SK-N-SH (cell line): ENCODE results near the gene DDX19B. TPM values are rescaled to one million over a fixed set of nuclear protein-coding genes. Genes with fewer than 3 reads are reported as not detected.

Experiments used
- CTCF ChIA-PET: fragments of 300-600, 350-600 bp; formaldehyde crosslinking; extraction: SDS; loops from one replicate; lab custom pipeline; 2021; lab: Yijun Ruan, JAX
- POLR2A ChIA-PET: fragments of 350-600 bp; sonication (Branson Sonifier 250); formaldehyde crosslinking; extraction: SDS; loops from one replicate; lab custom pipeline; 2020; ENCODE audit warnings: antibody characterized with exemption, inconsistent platforms; lab: Yijun Ruan, JAX
- DNase-seq: peaks from one replicate; pipeline ENCODE4 v3.0.0; 2012
- H2AFZ ChIP-seq: fragments of 200-600 bp; sonication (generic); 2 replicates; pipeline ENCODE4 v1.8.1; 2016; ENCODE audit warnings: antibody characterized with exemption, mild to moderate bottlenecking, low read depth
- H3F3A ChIP-seq: fragments of 200-600 bp; sonication (generic); replicated peaks from 2 replicates; pipeline ENCODE3; 2016; ENCODE audit warnings: antibody characterized with exemption, mild to moderate bottlenecking; ENCODE audit not compliant: insufficient read depth
- H3K27ac ChIP-seq, 2 experiments: fragments of 200-500 bp in 1 of 2; fragments of 200-600 bp in 1 of 2; sonication (Bioruptor generic) in 1 of 2; sonication (generic), shearing (Covaris generic) in 1 of 2; 2 replicates each; pipeline versions ENCODE4 v1.5.1 to v1.6.1; 2014 to 2016; ENCODE audit warnings: low read depth in 2 of 2, inconsistent platforms in 1 of 2, low read length in 1 of 2, mild to moderate bottlenecking in 1 of 2, mixed read lengths in 1 of 2
- H3K27me3 ChIP-seq: fragments of 200-600 bp; sonication (generic), shearing (Covaris generic); 2 replicates; pipeline ENCODE4 v1.6.1; 2016; ENCODE audit warnings: mixed run types; ENCODE audit not compliant: insufficient read depth
- H3K36me3 ChIP-seq, 2 experiments: fragments of 200-500 bp in 1 of 2; fragments of 200-600 bp in 1 of 2; sonication (Bioruptor generic) in 1 of 2; sonication (generic) in 1 of 2; replicated peaks in 1 of 2; 2 replicates each; pipeline versions ENCODE3 to v1.5.1; 2014 to 2016; ENCODE audit warnings: low read length in 1 of 2, mild to moderate bottlenecking in 1 of 2; ENCODE audit not compliant: insufficient read depth in 2 of 2, control insufficient read depth in 1 of 2
- H3K4me1 ChIP-seq, 2 experiments: fragments of 200-500 bp in 1 of 2; fragments of 200-600 bp in 1 of 2; sonication (Bioruptor generic) in 1 of 2; sonication (generic), shearing (Covaris generic) in 1 of 2; 2 replicates each; pipeline versions ENCODE4 v1.5.1 to v1.6.1; 2014 to 2016; ENCODE audit warnings: low read depth in 1 of 2, low read length in 1 of 2, mixed run types in 1 of 2; ENCODE audit not compliant: insufficient read depth in 2 of 2, control insufficient read depth in 1 of 2
- H3K4me2 ChIP-seq: fragments of 200-600 bp; sonication (generic), shearing (Covaris generic); 2 replicates; pipeline ENCODE4 v1.6.1; 2017; ENCODE audit warnings: mixed run types
- H3K4me3 ChIP-seq, 2 experiments: fragments of 200-500 bp in 1 of 2; fragments of 200-600 bp in 1 of 2; sonication (Bioruptor generic) in 1 of 2; sonication (generic), shearing (Covaris generic) in 1 of 2; 2 replicates each; pipeline versions ENCODE4 v1.5.1 to v1.8.1; 2014 to 2016; ENCODE audit warnings: low read depth in 2 of 2, inconsistent platforms in 1 of 2, low read length in 1 of 2, mild to moderate bottlenecking in 1 of 2, mixed read lengths in 1 of 2, moderate library complexity in 1 of 2
- H3K79me2 ChIP-seq: fragments of 200-600 bp; sonication (generic); 2 replicates; pipeline ENCODE4 v1.8.1; 2017; ENCODE audit warnings: mild to moderate bottlenecking; ENCODE audit not compliant: insufficient read depth
- H3K9ac ChIP-seq: fragments of 200-600 bp; sonication (generic); 2 replicates; pipeline ENCODE4 v1.6.1; 2017; ENCODE audit warnings: mixed run types
- H3K9me2 ChIP-seq: fragments of 200-600 bp; sonication (generic); 2 replicates; pipeline ENCODE4 v1.6.1; 2017; ENCODE audit warnings: mixed run types
- H3K9me3 ChIP-seq: fragments of 200-600 bp; sonication (generic); 2 replicates; pipeline ENCODE4 v1.6.1; 2017; ENCODE audit warnings: mixed run types, mild to moderate bottlenecking, moderate library complexity
- H4K20me1 ChIP-seq: fragments of 200-600 bp; sonication (generic); 2 replicates; pipeline ENCODE4 v1.6.1; 2017; ENCODE audit warnings: mild to moderate bottlenecking, mixed run types; ENCODE audit not compliant: insufficient read depth
- CHD2 ChIP-seq: fragments of 150-350 bp; IDR thresholded peaks from 2 replicates; pipeline ENCODE4 v1.6.1; 2018; ENCODE audit warnings: low read length; ENCODE audit not compliant: partially characterized antibody
- ELF1 ChIP-seq: IDR thresholded peaks from 2 replicates; pipeline ENCODE4 v1.4.0; 2012
- FOSL2 ChIP-seq: IDR thresholded peaks from 2 replicates; pipeline ENCODE4 v1.4.0; 2012; ENCODE audit warnings: low read depth, mild to moderate bottlenecking, moderate library complexity, borderline replicate concordance
- GABPA ChIP-seq: IDR thresholded peaks from 2 replicates; pipeline ENCODE4 v1.4.0; 2012; ENCODE audit warnings: low read depth, mild to moderate bottlenecking
- JUND ChIP-seq: IDR thresholded peaks from 2 replicates; pipeline ENCODE4 v1.4.0; 2012
- MEF2A ChIP-seq: IDR thresholded peaks from 2 replicates; pipeline ENCODE4 v1.4.0; 2012; ENCODE audit warnings: low read depth, borderline replicate concordance
- MXI1 ChIP-seq: IDR thresholded peaks from 2 replicates; pipeline ENCODE4 v1.6.1; 2012; ENCODE audit warnings: mild to moderate bottlenecking, low read depth, low read length, improper control_type of control experiment
- NFIC ChIP-seq: IDR thresholded peaks from 2 replicates; pipeline ENCODE4 v1.4.0; 2012; ENCODE audit warnings: borderline replicate concordance
- RAD21 ChIP-seq: IDR thresholded peaks from 2 replicates; pipeline ENCODE4 v1.6.1; 2012; ENCODE audit warnings: mild to moderate bottlenecking, low read length
- SIN3A ChIP-seq: IDR thresholded peaks from 2 replicates; pipeline ENCODE4 v1.6.1; 2012; ENCODE audit warnings: low read depth, mild to moderate bottlenecking, low read length, moderate library complexity, borderline replicate concordance
- SMC3 ChIP-seq: IDR thresholded peaks from 2 replicates; pipeline ENCODE4 v1.6.1; 2012; ENCODE audit warnings: low read depth, low read length, improper control_type of control experiment
- TEAD4 ChIP-seq: IDR thresholded peaks from 2 replicates; pipeline ENCODE4 v1.4.0; 2012; ENCODE audit warnings: mild to moderate bottlenecking, borderline replicate concordance; ENCODE audit not compliant: insufficient read depth
- YY1 ChIP-seq: IDR thresholded peaks from 2 replicates; pipeline ENCODE4 v1.4.0; 2012; ENCODE audit warnings: low read depth, mild to moderate bottlenecking
- WGBS: methylation state at CpG from one replicate; pipeline ENCODE4 v1.1.6; 2017; ENCODE audit warnings: low lambda C conversion rate; 5-methylcytosine and 5-hydroxymethylcytosine counted together
- polyA plus RNA-seq, 3 experiments: library from polyadenylated mRNA; depleted of rRNA; stranded (reverse); fragments of >200 nt; gene quantifications; 2 replicates each; pipeline ENCODE4 v1.2.3, GENCODE V29; 2012
- TF ChIP-seq, protein P1 (sequence below): fragments of 150-350 bp; IDR thresholded peaks from 2 replicates; pipeline ENCODE4 v1.6.1; 2016; ENCODE audit warnings: mild to moderate bottlenecking, low read depth, low read length
- TF ChIP-seq, protein P2 (sequence below): IDR thresholded peaks from 2 replicates; pipeline ENCODE4 v1.6.1; 2012; ENCODE audit warnings: mild to moderate bottlenecking, low read depth, low read length, moderate library complexity
- TF ChIP-seq, protein P3 (sequence below): IDR thresholded peaks from 2 replicates; pipeline ENCODE4 v1.4.0; 2012; ENCODE audit warnings: low read depth
- TF ChIP-seq, protein P4 (sequence below): fragments of 150-350 bp; IDR thresholded peaks from 2 replicates; pipeline ENCODE4 v1.6.1; 2017; ENCODE audit warnings: antibody characterized with exemption, low read length, low read depth, borderline replicate concordance
- TF ChIP-seq, protein P5 (sequence below): IDR thresholded peaks from 2 replicates; pipeline ENCODE4 v1.4.0; 2012; ENCODE audit warnings: low read depth, borderline replicate concordance

DDX19B gene
- polyA plus RNA-seq, 1 of the 3 experiments (the other 2 are of a cell fraction) = 43.6 TPM

DNA sequence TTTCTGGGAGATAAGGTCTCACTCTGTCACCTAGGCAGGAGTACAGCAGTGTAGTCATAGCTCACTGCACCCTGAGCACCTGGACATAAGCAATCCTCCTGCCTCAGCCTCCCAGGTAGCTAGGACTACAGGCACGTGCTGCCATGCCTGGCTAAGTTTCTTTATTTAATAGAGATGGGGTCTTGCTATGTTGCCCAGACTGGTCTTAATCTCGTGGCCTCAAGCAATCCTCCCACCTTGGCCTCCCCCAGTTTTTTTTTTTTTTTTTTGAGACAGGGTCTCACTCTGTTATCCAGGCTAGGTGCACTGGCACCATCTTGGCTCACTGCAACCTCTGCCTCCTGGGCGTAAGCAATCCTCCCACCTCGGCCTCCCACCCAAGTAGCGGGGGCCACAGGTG, 21.1 kb downstream of the DDX19B start:
- H3K27ac ChIP-seq = no peak overlapping the region
- H3K4me1 ChIP-seq = no peaks in the 10 kb centered on the region
- no peak for DNase-seq
- no peaks in the 10 kb centered on the region for H4K20me1 ChIP-seq
- H3F3A ChIP-seq = peaks cover 4% of the 10 kb centered on the region
- H3K9me2 ChIP-seq = no peaks in the 10 kb centered on the region
- TF ChIP-seq JUND (no peak), MEF2A (no peak), MXI1 (no peak), YY1 (no peak), FOSL2 (no peak), CHD2 (no peak), GABPA (no peak), RAD21 (no peak), SIN3A (no peak), SMC3 (no peak), NFIC (no peak), ELF1 (no peak), TEAD4 (no peak)
- TF ChIP-seq, protein P1, sequence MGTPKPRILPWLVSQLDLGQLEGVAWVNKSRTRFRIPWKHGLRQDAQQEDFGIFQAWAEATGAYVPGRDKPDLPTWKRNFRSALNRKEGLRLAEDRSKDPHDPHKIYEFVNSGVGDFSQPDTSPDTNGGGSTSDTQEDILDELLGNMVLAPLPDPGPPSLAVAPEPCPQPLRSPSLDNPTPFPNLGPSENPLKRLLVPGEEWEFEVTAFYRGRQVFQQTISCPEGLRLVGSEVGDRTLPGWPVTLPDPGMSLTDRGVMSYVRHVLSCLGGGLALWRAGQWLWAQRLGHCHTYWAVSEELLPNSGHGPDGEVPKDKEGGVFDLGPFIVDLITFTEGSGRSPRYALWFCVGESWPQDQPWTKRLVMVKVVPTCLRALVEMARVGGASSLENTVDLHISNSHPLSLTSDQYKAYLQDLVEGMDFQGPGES = no peak
- TF ChIP-seq, protein P2, sequence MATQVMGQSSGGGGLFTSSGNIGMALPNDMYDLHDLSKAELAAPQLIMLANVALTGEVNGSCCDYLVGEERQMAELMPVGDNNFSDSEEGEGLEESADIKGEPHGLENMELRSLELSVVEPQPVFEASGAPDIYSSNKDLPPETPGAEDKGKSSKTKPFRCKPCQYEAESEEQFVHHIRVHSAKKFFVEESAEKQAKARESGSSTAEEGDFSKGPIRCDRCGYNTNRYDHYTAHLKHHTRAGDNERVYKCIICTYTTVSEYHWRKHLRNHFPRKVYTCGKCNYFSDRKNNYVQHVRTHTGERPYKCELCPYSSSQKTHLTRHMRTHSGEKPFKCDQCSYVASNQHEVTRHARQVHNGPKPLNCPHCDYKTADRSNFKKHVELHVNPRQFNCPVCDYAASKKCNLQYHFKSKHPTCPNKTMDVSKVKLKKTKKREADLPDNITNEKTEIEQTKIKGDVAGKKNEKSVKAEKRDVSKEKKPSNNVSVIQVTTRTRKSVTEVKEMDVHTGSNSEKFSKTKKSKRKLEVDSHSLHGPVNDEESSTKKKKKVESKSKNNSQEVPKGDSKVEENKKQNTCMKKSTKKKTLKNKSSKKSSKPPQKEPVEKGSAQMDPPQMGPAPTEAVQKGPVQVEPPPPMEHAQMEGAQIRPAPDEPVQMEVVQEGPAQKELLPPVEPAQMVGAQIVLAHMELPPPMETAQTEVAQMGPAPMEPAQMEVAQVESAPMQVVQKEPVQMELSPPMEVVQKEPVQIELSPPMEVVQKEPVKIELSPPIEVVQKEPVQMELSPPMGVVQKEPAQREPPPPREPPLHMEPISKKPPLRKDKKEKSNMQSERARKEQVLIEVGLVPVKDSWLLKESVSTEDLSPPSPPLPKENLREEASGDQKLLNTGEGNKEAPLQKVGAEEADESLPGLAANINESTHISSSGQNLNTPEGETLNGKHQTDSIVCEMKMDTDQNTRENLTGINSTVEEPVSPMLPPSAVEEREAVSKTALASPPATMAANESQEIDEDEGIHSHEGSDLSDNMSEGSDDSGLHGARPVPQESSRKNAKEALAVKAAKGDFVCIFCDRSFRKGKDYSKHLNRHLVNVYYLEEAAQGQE = no peak
- TF ChIP-seq, protein P3, sequence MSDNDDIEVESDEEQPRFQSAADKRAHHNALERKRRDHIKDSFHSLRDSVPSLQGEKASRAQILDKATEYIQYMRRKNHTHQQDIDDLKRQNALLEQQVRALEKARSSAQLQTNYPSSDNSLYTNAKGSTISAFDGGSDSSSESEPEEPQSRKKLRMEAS = no peak
- TF ChIP-seq, protein P4, sequence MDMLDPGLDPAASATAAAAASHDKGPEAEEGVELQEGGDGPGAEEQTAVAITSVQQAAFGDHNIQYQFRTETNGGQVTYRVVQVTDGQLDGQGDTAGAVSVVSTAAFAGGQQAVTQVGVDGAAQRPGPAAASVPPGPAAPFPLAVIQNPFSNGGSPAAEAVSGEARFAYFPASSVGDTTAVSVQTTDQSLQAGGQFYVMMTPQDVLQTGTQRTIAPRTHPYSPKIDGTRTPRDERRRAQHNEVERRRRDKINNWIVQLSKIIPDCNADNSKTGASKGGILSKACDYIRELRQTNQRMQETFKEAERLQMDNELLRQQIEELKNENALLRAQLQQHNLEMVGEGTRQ = no peak
- TF ChIP-seq, protein P5, sequence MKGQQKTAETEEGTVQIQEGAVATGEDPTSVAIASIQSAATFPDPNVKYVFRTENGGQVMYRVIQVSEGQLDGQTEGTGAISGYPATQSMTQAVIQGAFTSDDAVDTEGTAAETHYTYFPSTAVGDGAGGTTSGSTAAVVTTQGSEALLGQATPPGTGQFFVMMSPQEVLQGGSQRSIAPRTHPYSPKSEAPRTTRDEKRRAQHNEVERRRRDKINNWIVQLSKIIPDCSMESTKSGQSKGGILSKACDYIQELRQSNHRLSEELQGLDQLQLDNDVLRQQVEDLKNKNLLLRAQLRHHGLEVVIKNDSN = no peak
- H3K9me3 ChIP-seq = no peaks in the 10 kb centered on the region
- ChIA-PET CTCF (interaction anchor here (1.0 kb wide), 1 partner anchor 31 kb away, joined by 3 read pairs; the partner anchor contains the start of gene AARS1), POLR2A (no interaction called here)
- no peak overlapping the region for H3K4me2 ChIP-seq
- H3K4me3 ChIP-seq = no peak overlapping the region
- no peak overlapping the region for H2AFZ ChIP-seq
- H3K36me3 ChIP-seq = peaks cover 15 to 39% of the 10 kb centered on the region in 2 experiments
- no peak overlapping the region for H3K9ac ChIP-seq
- WGBS = 100% methylated on average over 5 of the region's 5 CpGs
- no peaks in the 10 kb centered on the region for H3K79me2 ChIP-seq
- H3K27me3 ChIP-seq = no peaks in the 10 kb centered on the region
